Fibroblast of mammary gland (primary cell): ENCODE measurements around the gene RAD54L2.

Experiments used
- DNase-seq: peaks from one replicate; pipeline ENCODE4 v3.0.0-alpha.2; 2010; ENCODE audit warnings: low read depth
- H3K4me3 ChIP-seq: 2 replicates; pipeline ENCODE4 v1.5.1; 2011; ENCODE audit warnings: low read depth, mild to moderate bottlenecking, low read length, moderate library complexity; ENCODE audit not compliant: control insufficient read depth
- CTCF ChIP-seq: conservative IDR thresholded peaks from 2 replicates; pipeline ENCODE4 v1.5.1; 2011; ENCODE audit warnings: low read depth, low read length, inconsistent platforms; ENCODE audit not compliant: control insufficient read depth, insufficient read depth

Gene RAD54L2

GRCh38 chr3:51568036-51568435, 29.5 kb downstream of the RAD54L2 start:
- no peak for TF ChIP-seq CTCF
- H3K4me3 ChIP-seq: no peak overlapping the region
- no peak for DNase-seq

GRCh38 chr3:51568996-51569395, 30.5 kb downstream of the RAD54L2 start:
- H3K4me3 ChIP-seq: no peak overlapping the region
- TF ChIP-seq CTCF: no peak
- DNase-seq: no peak

GRCh38 chr3:51578238-51578637, 39.7 kb downstream of the RAD54L2 start:
- no peak overlapping the region for H3K4me3 ChIP-seq
- TF ChIP-seq CTCF: no peak
- no peak for DNase-seq

- no peak for TF ChIP-seq CTCF
- no peak overlapping the region for H3K4me3 ChIP-seq
- no peak for DNase-seq
These were observed 41.9 kb downstream of the RAD54L2 start for GRCh38 chr3:51580418-51580817.

- TF ChIP-seq CTCF: no peak
- DNase-seq: peak; percentile 67
- H3K4me3 ChIP-seq: no peak overlapping the region
These were observed 43.0 kb downstream of the RAD54L2 start for GRCh38 chr3:51581524-51581923.

- TF ChIP-seq CTCF: no peak
- no peak for DNase-seq
- H3K4me3 ChIP-seq: no peak overlapping the region
These were observed 46.7 kb downstream of the RAD54L2 start for GRCh38 chr3:51585197-51585596.

- TF ChIP-seq CTCF: no peak
- H3K4me3 ChIP-seq: no peak overlapping the region
- no peak for DNase-seq
These were observed 47.4 kb downstream of the RAD54L2 start for GRCh38 chr3:51585871-51586270.
